Hepatocyte (in vitro differentiated cells): ENCODE results near the gene ENPP5. TPM values are rescaled to one million over a fixed set of nuclear protein-coding genes. Genes with fewer than 3 reads are reported as not detected.
"Not testable (repeated sequence)": the region's sequence is repeated elsewhere in the genome, so short reads cannot be mapped to it uniquely, and the experiment has no call there.

ENCODE experiments used
- DNase-seq: peaks from one replicate; pipeline ENCODE4 v3.0.0-alpha.2; 2016; ENCODE audit warnings: low spot score
- H2AFZ ChIP-seq: fragments of 200-600 bp; sonication (generic); 2 replicates; pipeline ENCODE4 v1.6.0; 2016; ENCODE audit warnings: antibody characterized with exemption, mild to moderate bottlenecking
- H3K27ac ChIP-seq: fragments of 200-600 bp; sonication (generic); 2 replicates; pipeline ENCODE4 v1.5.1; 2016; ENCODE audit warnings: mild to moderate bottlenecking
- H3K27me3 ChIP-seq: fragments of 200-600 bp; sonication (generic); 2 replicates; pipeline ENCODE4 v1.6.1; 2016
- H3K36me3 ChIP-seq: fragments of 200-600 bp; sonication (generic); replicated peaks from 2 replicates; pipeline ENCODE4 v1.5.1; 2016; ENCODE audit warnings: low read depth; ENCODE audit not compliant: insufficient read depth
- H3K4me1 ChIP-seq: fragments of 200-600 bp; sonication (generic); 2 replicates; pipeline ENCODE4 v1.5.1; 2016; ENCODE audit warnings: mild to moderate bottlenecking, moderate library complexity; ENCODE audit not compliant: insufficient read depth
- H3K4me2 ChIP-seq: fragments of 200-600 bp; sonication (generic); 2 replicates; pipeline ENCODE4 v1.6.0; 2016
- H3K4me3 ChIP-seq: fragments of 200-600 bp; sonication (generic); 2 replicates; pipeline ENCODE4 v1.5.1; 2016; ENCODE audit warnings: mild to moderate bottlenecking
- H3K79me2 ChIP-seq: fragments of 200-600 bp; sonication (generic); 2 replicates; pipeline ENCODE4 v1.6.0; 2017; ENCODE audit warnings: mild to moderate bottlenecking
- H3K9me2 ChIP-seq: fragments of 200-600 bp; sonication (generic); replicated peaks from 2 replicates; pipeline ENCODE4 v1.6.0; 2017; ENCODE audit warnings: mild to moderate bottlenecking; ENCODE audit not compliant: insufficient read depth
- H3K9me3 ChIP-seq: fragments of 200-600 bp; sonication (generic); 2 replicates; pipeline ENCODE4 v1.5.1; 2016; ENCODE audit warnings: low read depth, mild to moderate bottlenecking
- H4K20me1 ChIP-seq: fragments of 200-600 bp; sonication (generic); 2 replicates; pipeline ENCODE4 v1.6.0; 2016; ENCODE audit warnings: mild to moderate bottlenecking; ENCODE audit not compliant: insufficient read depth, poor library complexity, severe bottlenecking
- EZH2 ChIP-seq: fragments of 200-600 bp; sonication (generic); IDR thresholded peaks from 2 replicates; pipeline ENCODE4 v1.6.1; 2016; ENCODE audit warnings: antibody characterized with exemption, mild to moderate bottlenecking, borderline replicate concordance
- EZH2phosphoT487 ChIP-seq: fragments of 200-600 bp; sonication (generic); IDR thresholded peaks from one replicate; pipeline ENCODE4 v1.6.1; 2018; ENCODE audit warnings: antibody characterized with exemption, mild to moderate bottlenecking, low read depth, moderate library complexity; ENCODE audit not compliant: unreplicated experiment, severe bottlenecking
- WGBS: methylation state at CpG from one replicate; pipeline ENCODE4 v1.1.6; 2016; ENCODE audit warnings: low lambda C conversion rate; ENCODE audit errors: missing lambda C conversion rate; 5-methylcytosine and 5-hydroxymethylcytosine counted together
- polyA plus RNA-seq: library from polyadenylated mRNA; unstranded; fragments of >200 nt; fragmentation: Nextera tagmentation; extraction: Ambion mirVana; gene quantifications from 2 replicates; pipeline ENCODE4 v1.2.1, GENCODE V29; 2016
- total RNA-seq: library from RNA; depleted of rRNA; stranded (reverse); fragments of >200 nt; gene quantifications from 2 replicates; pipeline ENCODE4 v1.2.3, GENCODE V29; 2014
- TF ChIP-seq, protein P1 (sequence below): fragments of 200-600 bp; sonication (generic); IDR thresholded peaks from 2 replicates; pipeline ENCODE4 v1.5.1; 2016; ENCODE audit warnings: antibody characterized with exemption, mild to moderate bottlenecking; ENCODE audit not compliant: poor library complexity

ENPP5 gene
- total and polyA plus RNA-seq, 2 experiments from 2014 or later = 6.7 to 11.5 TPM

GRCh38 chr6:46129629-46130511 lies 40.9 kb downstream of the ENPP5 start, which contains the start of gene ENPP4:
TSS of gene ENPP4 (plus strand) at chr6:46129989. CDS start at chr6:46139584, 9,595 bp downstream.
- Histone ChIP-seq H2AFZ (peak within 1 kb of the TSS; percentile 90), H3K27ac (peak within 1 kb of the TSS; percentile 52)

GRCh38 chr6:46129291-46129628 lies 41.5 kb downstream of the ENPP5 start:
- no peaks in the 10 kb centered on the region for H3K9me2 ChIP-seq
- peak overlapping the region; percentile 7 for H3K27ac ChIP-seq

More at GRCh38 chr6:46129629-46130511, 40.9 kb downstream of the ENPP5 start, which contains the start of gene ENPP4:
- no peaks in the 10 kb centered on the region for H3K4me1 ChIP-seq
- H3K4me3 ChIP-seq = peak within 1 kb of the TSS; percentile 53
- H3K9me3 ChIP-seq = no peaks in the 10 kb centered on the region
- H3K9me2 ChIP-seq = no peaks in the 10 kb centered on the region
- peak within 1 kb of the TSS; percentile 84 for H3K4me2 ChIP-seq
- no peaks in the 10 kb centered on the region for H3K36me3 ChIP-seq
- DNase-seq = peak; percentile 94
- H4K20me1 ChIP-seq = no peaks in the 10 kb centered on the region
- WGBS = 1% methylated on average over 59 of the region's 61 CpGs
- H3K27me3 ChIP-seq = peaks cover 12% of the 10 kb centered on the region
- TF ChIP-seq, protein P1, sequence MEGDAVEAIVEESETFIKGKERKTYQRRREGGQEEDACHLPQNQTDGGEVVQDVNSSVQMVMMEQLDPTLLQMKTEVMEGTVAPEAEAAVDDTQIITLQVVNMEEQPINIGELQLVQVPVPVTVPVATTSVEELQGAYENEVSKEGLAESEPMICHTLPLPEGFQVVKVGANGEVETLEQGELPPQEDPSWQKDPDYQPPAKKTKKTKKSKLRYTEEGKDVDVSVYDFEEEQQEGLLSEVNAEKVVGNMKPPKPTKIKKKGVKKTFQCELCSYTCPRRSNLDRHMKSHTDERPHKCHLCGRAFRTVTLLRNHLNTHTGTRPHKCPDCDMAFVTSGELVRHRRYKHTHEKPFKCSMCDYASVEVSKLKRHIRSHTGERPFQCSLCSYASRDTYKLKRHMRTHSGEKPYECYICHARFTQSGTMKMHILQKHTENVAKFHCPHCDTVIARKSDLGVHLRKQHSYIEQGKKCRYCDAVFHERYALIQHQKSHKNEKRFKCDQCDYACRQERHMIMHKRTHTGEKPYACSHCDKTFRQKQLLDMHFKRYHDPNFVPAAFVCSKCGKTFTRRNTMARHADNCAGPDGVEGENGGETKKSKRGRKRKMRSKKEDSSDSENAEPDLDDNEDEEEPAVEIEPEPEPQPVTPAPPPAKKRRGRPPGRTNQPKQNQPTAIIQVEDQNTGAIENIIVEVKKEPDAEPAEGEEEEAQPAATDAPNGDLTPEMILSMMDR = no peak
- no peak for TF ChIP-seq EZH2
- no peak for TF ChIP-seq EZH2phosphoT487
- H3K79me2 ChIP-seq = peaks cover 3% of the 10 kb centered on the region

GRCh38 chr6:46128476-46128875 lies 42.3 kb downstream of the ENPP5 start:
- WGBS = 87% methylated on average over 3 of the region's 3 CpGs
- Histone ChIP-seq H3K9me2 (no peaks in the 10 kb centered on the region), H3K27me3 (peaks cover 12% of the 10 kb centered on the region), H3K9me3 (no peaks in the 10 kb centered on the region), H3K36me3 (no peaks in the 10 kb centered on the region), H3K79me2 (peaks cover 3% of the 10 kb centered on the region), H3K4me1 (no peaks in the 10 kb centered on the region), H3K4me2 (no peak overlapping the region), H3K27ac (no peak overlapping the region), H2AFZ (no peak overlapping the region), H3K4me3 (no peak overlapping the region), H4K20me1 (no peaks in the 10 kb centered on the region)
- DNase-seq = no peak
- TF ChIP-seq EZH2phosphoT487 (no peak), EZH2 (no peak)
- TF ChIP-seq, protein P1 = no peak

More at GRCh38 chr6:46129291-46129628, 41.5 kb downstream of the ENPP5 start:
- Histone ChIP-seq H3K36me3 (no peaks in the 10 kb centered on the region), H3K79me2 (peaks cover 3% of the 10 kb centered on the region), H3K9me3 (no peaks in the 10 kb centered on the region), H3K4me3 (no peak overlapping the region), H3K27me3 (peaks cover 12% of the 10 kb centered on the region), H3K4me1 (no peaks in the 10 kb centered on the region), H2AFZ (peak overlapping the region; percentile 47), H4K20me1 (no peaks in the 10 kb centered on the region), H3K4me2 (peak overlapping the region; percentile 84)
- no peak for DNase-seq
- no peak for TF ChIP-seq EZH2phosphoT487
- TF ChIP-seq EZH2 = no peak
- TF ChIP-seq, protein P1 = no peak
- 16% methylated on average over 10 of the region's 10 CpGs for WGBS

DNA sequence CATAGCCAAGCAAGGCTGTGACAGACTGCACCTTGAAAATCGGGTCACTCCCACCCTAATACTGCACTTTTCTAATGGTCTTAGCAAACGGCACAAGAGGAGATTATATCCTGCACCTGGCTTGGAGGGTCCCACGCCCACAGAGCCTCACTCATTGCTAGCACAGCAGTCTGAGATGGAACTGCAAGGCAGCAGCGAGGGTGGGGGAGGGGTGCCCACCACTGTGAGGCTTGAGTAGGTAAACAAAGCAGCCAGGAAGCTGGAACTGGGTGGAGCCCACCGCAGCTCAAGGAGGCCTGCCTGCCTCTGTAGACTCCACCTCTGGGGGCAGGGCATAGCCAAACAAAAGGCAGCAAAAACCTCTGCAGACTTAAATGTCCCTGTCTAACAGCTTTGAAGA lies 51.1 kb downstream of the ENPP5 start:
- not testable (repeated sequence) for H3K4me1 ChIP-seq, H4K20me1 ChIP-seq
- WGBS = 72% methylated on average over 5 of the region's 5 CpGs

More for the DNA sequence above, 51.1 kb downstream of the ENPP5 start:
- not testable (repeated sequence) for H3K4me3 ChIP-seq, H3K36me3 ChIP-seq, H3K9me3 ChIP-seq, H3K79me2 ChIP-seq, H3K27ac ChIP-seq, H2AFZ ChIP-seq, DNase-seq, H3K9me2 ChIP-seq, H3K4me2 ChIP-seq, H3K27me3 ChIP-seq
